ENCODE results near the gene CDK17. TPM values are rescaled to one million over a fixed set of nuclear protein-coding genes. Genes with fewer than 3 reads are reported as not detected.
"Not testable (repeated sequence)": the region's sequence is repeated elsewhere in the genome, so short reads cannot be mapped to it uniquely, and the experiment has no call there.

Gene CDK17
- total RNA-seq, 4 donors from 2014 or later: 38.7 to 93.3 (median 43.4) TPM

- Histone ChIP-seq H3K4me3 (no peak overlapping the region), H3K4me1 (peaks cover 19% of the 10 kb centered on the region), H3K27me3 (no peaks in the 10 kb centered on the region), H3K27ac (no peak overlapping the region), H3K36me3 (no peaks in the 10 kb centered on the region), H3K9me3 (no peaks in the 10 kb centered on the region)
- WGBS: 90% methylated on average over 8 of the region's 8 CpGs
- DNase-seq (ENCODE audit: low spot score in 2 of 2): no peak
- TF ChIP-seq CTCF (IDR thresholded peaks at IDR 0.05) (no peak), POLR2A (IDR thresholded peaks at IDR 0.05) (no peak), POLR2AphosphoS5 (IDR thresholded peaks at IDR 0.05) (no peak), EP300 (IDR thresholded peaks at IDR 0.05) (no peak)
Measured at GRCh38 chr12:96354844-96355534, 45.2 kb downstream of the CDK17 start.

GRCh38 chr12:96354326-96354725 lies 45.9 kb downstream of the CDK17 start:
- Histone ChIP-seq H3K9me3 (no peaks in the 10 kb centered on the region), H3K27ac (no peak overlapping the region), H3K4me3 (no peak overlapping the region), H3K36me3 (no peaks in the 10 kb centered on the region), H3K27me3 (no peaks in the 10 kb centered on the region), H3K4me1 (peaks cover 19% of the 10 kb centered on the region)
- TF ChIP-seq POLR2AphosphoS5 (IDR thresholded peaks at IDR 0.05) (no peak), CTCF (IDR thresholded peaks at IDR 0.05) (no peak), EP300 (IDR thresholded peaks at IDR 0.05) (no peak)
- 66% methylated on average over 3 of the region's 3 CpGs for WGBS
- DNase-seq (ENCODE audit: low spot score in 2 of 2): no peak

- Histone ChIP-seq H3K4me1 (peaks cover 23% of the 10 kb centered on the region), H3K27ac (no peak overlapping the region), H3K4me3 (no peak overlapping the region), H3K27me3 (no peaks in the 10 kb centered on the region), H3K36me3 (no peaks in the 10 kb centered on the region), H3K9me3 (no peaks in the 10 kb centered on the region)
- no peak for TF ChIP-seq POLR2AphosphoS5 (IDR thresholded peaks at IDR 0.05)
- no peak for TF ChIP-seq EP300 (IDR thresholded peaks at IDR 0.05)
- TF ChIP-seq CTCF (IDR thresholded peaks at IDR 0.05): no peak
- no peak for TF ChIP-seq POLR2A (IDR thresholded peaks at IDR 0.05)
- DNase-seq (ENCODE audit: low spot score in 2 of 2): no peak
- WGBS: 61% methylated on average over 3 of the region's 3 CpGs
Measured at GRCh38 chr12:96352161-96352835, 47.9 kb downstream of the CDK17 start.

GRCh38 chr12:96350982-96351381 lies 49.3 kb downstream of the CDK17 start:
- WGBS: 100% methylated on average over 1 of the region's 1 CpG
- H3K27me3 ChIP-seq: no peaks in the 10 kb centered on the region
- DNase-seq (ENCODE audit: low spot score in 2 of 2): no peak
- H3K9me3 ChIP-seq: no peaks in the 10 kb centered on the region
- TF ChIP-seq EP300 (IDR thresholded peaks at IDR 0.05): no peak
- no peak for TF ChIP-seq CTCF (IDR thresholded peaks at IDR 0.05)
- TF ChIP-seq POLR2AphosphoS5 (IDR thresholded peaks at IDR 0.05): no peak
- TF ChIP-seq POLR2A (IDR thresholded peaks at IDR 0.05): no peak
- H3K36me3 ChIP-seq: no peaks in the 10 kb centered on the region
- no peak overlapping the region for H3K4me3 ChIP-seq
- no peak overlapping the region for H3K27ac ChIP-seq
- H3K4me1 ChIP-seq: peaks cover 14% of the 10 kb centered on the region

GRCh38 chr12:96347130-96347699 lies 53.0 kb downstream of the CDK17 start:
- Histone ChIP-seq H3K9me3 (peaks cover 9% of the 10 kb centered on the region), H3K4me3 (no peak overlapping the region), H3K27me3 (no peaks in the 10 kb centered on the region), H3K4me1 (peaks cover 9% of the 10 kb centered on the region), H3K36me3 (no peaks in the 10 kb centered on the region), H3K27ac (no peak overlapping the region)
- TF ChIP-seq POLR2AphosphoS5 (IDR thresholded peaks at IDR 0.05) (no peak), CTCF (IDR thresholded peaks at IDR 0.05) (no peak)
- 51% methylated on average over 5 of the region's 5 CpGs for WGBS
- DNase-seq (ENCODE audit: low spot score in 2 of 2): no peak

- 44% methylated on average over 4 of the region's 4 CpGs for WGBS
- H3K27me3 ChIP-seq; H3K36me3 ChIP-seq; H3K4me3 ChIP-seq; H3K9me3 ChIP-seq; H3K27ac ChIP-seq; DNase-seq (ENCODE audit: low spot score in 2 of 2); H3K4me1 ChIP-seq: not testable (repeated sequence)
Measured at GRCh38 chr12:96346716-96347115, 53.5 kb downstream of the CDK17 start.
